GM19328 (cell line): ENCODE data around the gene GATM.

Experiments used
- ATAC-seq: cut with Tn5 transposase; IDR thresholded peaks from one replicate; pipeline ENCODE4 v1.9.1; 2021; ENCODE audit warnings: mild to moderate bottlenecking, moderate library complexity; ENCODE audit not compliant: unreplicated experiment

The GATM gene, protein sequence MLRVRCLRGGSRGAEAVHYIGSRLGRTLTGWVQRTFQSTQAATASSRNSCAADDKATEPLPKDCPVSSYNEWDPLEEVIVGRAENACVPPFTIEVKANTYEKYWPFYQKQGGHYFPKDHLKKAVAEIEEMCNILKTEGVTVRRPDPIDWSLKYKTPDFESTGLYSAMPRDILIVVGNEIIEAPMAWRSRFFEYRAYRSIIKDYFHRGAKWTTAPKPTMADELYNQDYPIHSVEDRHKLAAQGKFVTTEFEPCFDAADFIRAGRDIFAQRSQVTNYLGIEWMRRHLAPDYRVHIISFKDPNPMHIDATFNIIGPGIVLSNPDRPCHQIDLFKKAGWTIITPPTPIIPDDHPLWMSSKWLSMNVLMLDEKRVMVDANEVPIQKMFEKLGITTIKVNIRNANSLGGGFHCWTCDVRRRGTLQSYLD

DNA sequence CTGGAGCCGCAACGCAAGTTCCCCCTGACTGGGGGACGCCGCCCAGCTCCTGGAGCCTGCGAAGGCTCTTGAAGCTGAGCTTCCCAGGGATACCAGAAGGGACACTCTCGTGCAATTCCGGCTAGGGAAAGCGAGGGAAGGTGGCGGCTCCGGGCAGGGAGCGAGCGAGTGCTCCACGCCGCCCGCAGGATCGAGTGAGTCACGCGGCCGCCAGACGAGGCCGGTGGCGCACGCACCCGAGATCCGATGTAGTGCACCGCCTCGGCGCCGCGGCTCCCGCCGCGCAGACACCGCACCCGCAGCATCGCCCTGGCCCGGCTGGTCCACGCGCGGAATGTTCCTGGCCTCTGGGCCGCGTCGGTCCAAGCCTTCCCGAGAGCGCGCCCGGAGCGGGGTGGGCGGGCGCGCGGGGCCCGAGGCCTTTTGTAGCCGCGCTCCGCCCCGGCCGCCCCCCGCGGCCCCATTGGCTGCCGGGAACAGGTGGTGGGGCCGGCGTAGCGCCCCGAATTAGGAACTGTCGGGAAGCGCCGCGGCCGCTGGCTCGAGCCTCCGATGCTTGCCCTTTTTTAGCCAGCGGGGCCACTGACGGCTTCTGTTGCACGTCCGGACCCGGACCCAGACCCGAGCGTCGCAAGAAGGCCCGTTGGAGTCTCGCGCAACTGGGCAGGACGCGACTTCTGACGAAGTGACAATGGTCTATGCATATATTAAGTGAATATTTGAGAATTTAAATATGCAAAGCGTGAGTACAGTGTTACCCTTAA, at the start of gene GATM:
Gene GATM (minus strand): TSS at position 396 of the 764 bp plus-strand sequence. CDS start 91 bp downstream, at position 305.
- ATAC-seq, result peak; percentile 80

- no peak for ATAC-seq
These were observed 48.7 kb upstream of the GATM start for GRCh38 chr15:45427085-45427484.

- ATAC-seq, result no peak
These were observed 46.8 kb upstream of the GATM start for GRCh38 chr15:45425135-45425534.

GRCh38 chr15:45424429-45424828, 46.1 kb upstream of the GATM start:
- no peak for ATAC-seq

DNA sequence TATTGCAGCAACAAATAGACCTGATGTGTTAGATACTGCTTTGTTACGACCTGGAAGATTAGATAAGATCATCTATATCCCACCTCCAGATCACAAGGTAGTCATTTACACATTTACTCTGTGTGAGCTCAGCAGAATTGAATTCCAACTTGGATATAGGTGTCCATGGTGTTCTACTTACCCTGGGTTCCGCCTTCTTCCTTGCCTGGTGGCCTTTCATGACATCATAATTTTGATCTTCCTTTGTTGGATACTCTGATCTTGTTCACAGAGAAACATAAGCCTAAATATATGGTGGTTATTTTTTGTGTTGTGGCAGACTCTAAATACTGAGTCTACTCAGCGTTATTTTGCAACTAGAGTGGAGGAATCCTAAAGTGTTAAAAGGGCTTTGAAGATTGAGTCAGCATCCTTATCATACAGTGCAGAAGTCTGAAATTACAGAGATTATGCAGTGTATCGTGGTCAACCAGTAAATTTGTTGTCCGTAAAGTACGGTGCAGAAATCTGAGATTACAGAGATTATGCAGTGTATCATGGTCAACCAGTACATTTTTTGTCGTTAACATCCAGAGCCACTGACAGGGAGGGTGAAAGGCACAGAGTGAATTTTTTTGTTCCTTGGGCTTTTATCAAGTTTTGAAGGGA, 39.1 kb upstream of the GATM start:
- no peak for ATAC-seq

DNA sequence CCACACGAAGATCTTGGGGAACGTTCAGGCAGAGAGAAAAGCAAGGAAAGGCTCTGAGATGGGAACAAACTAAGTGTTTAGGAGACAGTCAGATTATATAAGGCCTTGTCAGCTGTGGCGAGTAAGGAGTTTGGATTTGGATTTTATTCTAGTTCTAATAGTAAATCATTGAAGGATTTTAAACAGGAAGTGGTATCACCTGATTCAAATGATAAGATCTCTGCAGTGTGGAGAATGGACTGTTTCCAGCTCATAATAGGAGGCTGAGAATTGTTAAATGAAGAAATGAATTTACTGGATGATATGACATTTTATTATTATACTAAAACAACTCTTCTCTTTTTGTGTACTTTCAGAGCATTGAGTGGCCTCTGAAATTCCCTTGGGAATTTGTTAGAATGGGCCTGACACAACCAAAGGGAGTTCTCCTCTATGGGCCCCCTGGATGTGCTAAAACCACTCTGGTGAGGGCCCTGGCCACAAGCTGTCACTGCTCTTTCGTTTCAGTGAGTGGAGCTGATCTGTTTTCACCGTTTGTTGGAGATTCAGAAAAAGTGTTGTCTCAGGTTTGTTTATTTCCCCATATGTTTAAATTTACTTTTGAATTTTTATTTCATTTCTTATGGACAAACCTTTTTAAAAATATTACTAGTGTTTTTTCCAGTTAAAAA, 36.0 kb upstream of the GATM start:
- no peak for ATAC-seq

DNA sequence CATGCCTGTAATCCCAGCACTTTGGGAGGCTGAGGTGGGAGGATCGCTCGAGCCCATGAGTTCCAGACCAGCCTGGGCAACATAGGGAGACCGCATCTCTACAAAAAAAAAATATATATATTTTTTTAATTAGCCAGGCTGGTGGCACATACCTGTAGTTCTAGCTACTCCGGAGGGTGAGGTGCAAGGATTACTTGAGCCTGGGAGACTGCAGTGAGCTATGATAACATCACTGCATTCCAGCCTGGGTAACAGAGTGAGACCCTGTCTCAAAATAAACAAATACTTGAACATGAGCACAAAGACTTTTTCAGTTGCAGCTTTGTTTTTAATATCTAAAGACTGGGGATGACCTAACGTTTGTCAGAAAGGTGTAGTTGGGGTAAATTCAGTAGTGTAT, 31.3 kb upstream of the GATM start:
- no peak for ATAC-seq

DNA sequence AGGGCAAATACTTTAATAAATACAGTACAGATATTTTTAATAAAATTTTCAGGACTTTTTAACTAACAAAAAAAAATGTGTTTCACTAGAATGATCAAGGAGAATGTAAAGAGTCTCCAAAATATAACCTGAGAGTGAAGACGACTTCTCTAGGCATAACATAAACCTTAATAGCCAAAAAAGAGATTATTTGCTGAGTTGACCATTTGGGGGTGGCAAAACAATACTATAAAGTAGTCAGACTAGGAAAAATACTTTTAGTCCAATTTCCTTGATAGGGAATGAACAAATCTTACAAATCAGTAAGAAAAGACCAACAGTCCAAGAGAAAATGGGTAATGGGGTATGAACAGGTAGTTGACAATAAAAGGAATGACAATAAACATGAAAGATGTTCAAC, 29.4 kb upstream of the GATM start:
- ATAC-seq, result no peak

DNA sequence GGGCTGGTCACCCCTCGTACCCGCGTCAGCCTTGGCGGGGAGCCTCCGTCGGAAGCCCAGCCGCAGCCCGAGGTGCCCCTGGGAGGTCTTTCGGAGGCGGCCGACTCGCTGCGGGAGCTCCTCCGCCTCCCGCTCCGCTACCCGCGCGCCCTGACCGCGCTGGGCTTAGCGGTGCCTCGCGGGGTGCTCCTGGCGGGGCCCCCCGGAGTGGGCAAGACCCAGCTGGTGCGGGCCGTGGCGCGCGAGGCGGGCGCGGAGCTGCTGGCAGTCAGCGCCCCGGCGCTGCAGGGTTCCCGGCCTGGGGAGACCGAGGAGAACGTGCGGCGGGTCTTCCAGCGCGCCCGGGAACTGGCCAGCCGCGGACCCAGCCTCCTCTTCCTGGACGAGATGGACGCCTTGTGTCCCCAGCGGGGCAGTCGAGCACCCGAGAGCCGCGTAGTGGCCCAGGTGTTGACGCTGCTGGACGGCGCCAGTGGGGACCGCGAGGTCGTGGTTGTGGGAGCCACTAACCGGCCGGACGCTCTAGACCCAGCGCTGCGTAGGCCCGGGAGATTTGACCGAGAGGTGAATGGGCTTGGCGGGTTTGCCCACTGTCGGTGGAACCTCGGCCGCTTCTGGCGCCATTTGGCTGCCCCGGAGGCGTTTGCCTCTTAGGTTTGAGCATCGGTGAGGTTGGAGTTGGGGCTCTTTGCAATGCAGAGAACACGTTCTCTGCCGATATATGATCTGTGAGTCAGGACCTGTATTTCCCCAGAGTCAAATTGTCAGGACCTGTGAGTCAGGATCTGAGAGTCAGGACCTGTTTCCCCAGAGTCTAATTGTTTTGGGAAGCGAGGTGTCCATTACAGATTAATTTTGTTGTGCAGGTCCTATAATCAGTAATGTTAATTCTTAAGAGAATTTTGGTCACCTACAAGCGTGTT, 24.9 kb upstream of the GATM start:
- ATAC-seq, result peak; percentile 13

GRCh38 chr15:45402162-45402954, 24.0 kb upstream of the GATM start:
- peak; percentile 86 for ATAC-seq

DNA sequence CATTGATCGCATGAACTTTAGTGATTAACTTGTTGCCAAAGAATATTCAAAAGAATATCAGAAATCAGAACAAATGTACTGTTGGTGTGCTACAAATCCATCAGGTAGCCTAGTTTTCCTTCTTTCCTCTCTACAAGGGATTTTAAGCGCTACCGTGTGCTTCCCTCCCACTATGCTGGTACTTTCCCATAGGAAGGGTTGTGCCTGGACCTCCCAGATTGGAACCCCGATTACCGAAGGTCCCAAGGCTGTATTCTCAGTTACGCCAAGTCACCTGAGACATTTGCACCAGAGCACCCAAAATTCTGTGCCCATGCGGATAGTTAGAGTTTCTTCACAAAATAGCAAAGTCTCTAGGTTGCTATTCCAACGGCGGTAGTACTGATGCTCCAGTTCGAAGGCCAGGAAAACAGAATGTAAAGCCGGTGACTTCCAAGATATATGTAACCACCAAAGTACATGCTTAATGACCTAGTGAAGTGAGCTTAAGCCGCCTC, 23.4 kb upstream of the GATM start:
- ATAC-seq, result no peak

GRCh38 chr15:45399381-45400212, 21.3 kb upstream of the GATM start:
- ATAC-seq, result no peak

DNA sequence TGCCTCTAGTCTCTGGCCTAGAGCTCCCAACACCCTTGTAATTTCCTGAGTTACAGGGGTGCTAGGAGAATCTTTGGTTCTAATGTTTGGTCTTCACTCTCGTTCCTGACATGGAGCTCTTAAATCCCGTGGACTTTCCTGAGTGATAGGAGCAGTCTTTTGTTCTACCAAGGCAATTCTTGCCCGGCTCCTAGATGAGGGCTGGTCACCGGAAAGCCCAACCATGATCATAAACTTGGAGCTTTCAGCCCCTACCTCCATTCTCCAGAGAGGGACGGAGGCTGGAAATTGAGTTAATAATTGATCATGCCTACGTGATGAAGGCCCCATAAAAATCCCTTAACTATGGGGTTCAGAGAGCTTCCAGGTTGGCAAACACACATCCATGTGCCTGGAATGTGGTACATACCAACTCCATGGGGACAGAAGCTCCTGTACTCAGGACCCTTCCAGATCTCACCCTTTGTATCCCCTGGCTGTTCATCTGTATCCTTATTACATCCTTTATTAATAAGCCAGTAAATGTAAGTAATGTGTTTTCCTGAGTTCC, 18.8 kb upstream of the GATM start:
- ATAC-seq, result no peak

GRCh38 chr15:45395943-45396342, 17.6 kb upstream of the GATM start:
- ATAC-seq, result no peak

DNA sequence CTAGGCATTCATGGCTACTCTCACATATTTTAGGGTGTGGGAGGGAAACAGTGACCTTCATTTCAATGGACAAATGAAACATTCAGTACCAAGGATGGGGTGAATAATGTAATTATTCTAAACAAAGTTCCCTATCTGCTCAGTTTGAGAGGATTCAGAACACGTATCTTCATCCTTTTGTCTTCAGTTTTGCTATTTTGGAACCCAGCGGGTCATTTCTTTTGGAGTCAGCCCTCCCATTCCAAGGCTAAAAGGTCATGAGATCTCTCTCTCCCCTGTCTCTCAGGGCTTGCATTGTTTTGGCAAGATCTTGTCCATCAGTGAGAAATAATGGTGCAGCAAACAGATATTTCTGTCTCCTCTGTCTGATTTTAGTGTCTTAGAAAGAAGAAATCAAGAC, 16.3 kb upstream of the GATM start:
- no peak for ATAC-seq

DNA sequence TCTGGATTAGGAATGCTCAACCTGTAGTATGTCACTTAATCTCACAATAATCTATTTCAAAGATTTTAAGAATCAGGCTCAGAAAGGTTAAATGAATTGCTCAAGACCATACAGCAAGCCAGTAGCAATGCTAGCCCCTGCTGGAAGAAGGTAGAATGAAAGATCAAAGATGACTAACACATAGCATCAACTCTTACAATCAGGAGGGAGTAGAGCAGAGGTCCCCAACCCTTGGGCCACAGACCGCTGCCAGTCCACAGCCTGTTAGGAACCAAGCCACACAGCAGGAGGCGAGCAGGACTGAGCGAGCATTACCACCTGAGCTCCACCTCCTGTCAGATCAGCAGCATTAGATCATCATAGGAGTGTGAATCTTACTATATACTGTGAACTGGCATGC, 15.5 kb upstream of the GATM start:
- ATAC-seq, result no peak

DNA sequence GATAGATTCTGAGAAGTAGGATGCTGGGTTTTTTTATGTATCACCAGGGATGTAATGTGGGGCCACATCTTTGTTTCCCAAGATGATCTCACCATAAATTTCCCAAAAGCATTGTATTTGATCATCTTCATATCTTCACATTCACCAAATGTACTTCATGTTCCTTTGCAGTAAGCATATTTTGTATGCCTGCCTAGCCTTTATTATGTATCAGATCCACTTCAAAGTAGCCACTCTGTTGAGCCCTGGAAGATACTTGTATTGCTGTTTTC, 14.2 kb upstream of the GATM start:
- no peak for ATAC-seq
